Liver (tissue), 9 donors: ENCODE results near the gene ASB8. TPM values are rescaled to one million over a fixed set of nuclear protein-coding genes. Genes with fewer than 3 reads are reported as not detected.

Source experiments
- DNase-seq: peaks from one replicate; pipeline ENCODE4 v3.0.0-alpha.2; 2017; ENCODE audit warnings: low spot score
- H3K27ac ChIP-seq, 2 donors: one replicate each; pipeline ENCODE4 v1.7.0; 2013; ENCODE audit warnings: inconsistent platforms in 2 of 2, low read length in 2 of 2, control low read depth in 1 of 2, low read depth in 1 of 2, mild to moderate bottlenecking in 1 of 2
- H3K27me3 ChIP-seq, 4 donors: one replicate each; pipeline versions ENCODE4 v1.6.1 to v1.7.0; 2013; ENCODE audit warnings: low read length in 3 of 4, inconsistent platforms in 1 of 4, mild to moderate bottlenecking in 1 of 4, moderate library complexity in 1 of 4; ENCODE audit not compliant: control insufficient read depth in 4 of 4, insufficient read depth in 4 of 4
- H3K36me3 ChIP-seq, 4 donors: one replicate each; pipeline versions ENCODE4 v1.6.1 to v1.7.0; 2013; ENCODE audit warnings: low read length in 3 of 4, mild to moderate bottlenecking in 3 of 4, low read depth in 1 of 4, moderate library complexity in 1 of 4; ENCODE audit not compliant: control insufficient read depth in 4 of 4, insufficient read depth in 3 of 4
- H3K4me1 ChIP-seq, 4 donors: one replicate each; pipeline versions ENCODE4 v1.6.1 to v1.7.0; 2013; ENCODE audit warnings: low read length in 3 of 4, mild to moderate bottlenecking in 3 of 4, moderate library complexity in 1 of 4; ENCODE audit not compliant: control insufficient read depth in 4 of 4, insufficient read depth in 4 of 4
- H3K4me3 ChIP-seq, 3 donors: one replicate each; pipeline versions ENCODE4 v1.6.1 to v1.7.0; 2013; ENCODE audit warnings: low read length in 3 of 3, control low read depth in 1 of 3, low read depth in 1 of 3, mild to moderate bottlenecking in 1 of 3
- H3K9ac ChIP-seq, 2 donors: one replicate each; pipeline ENCODE4 v1.7.0; 2013; ENCODE audit warnings: low read length in 2 of 2, mild to moderate bottlenecking in 2 of 2, moderate library complexity in 2 of 2, control low read depth in 1 of 2, low read depth in 1 of 2
- H3K9me3 ChIP-seq, 4 donors: one replicate each; pipeline versions ENCODE4 v1.6.1 to v1.7.0; 2013; ENCODE audit warnings: low read length in 3 of 4; ENCODE audit not compliant: control insufficient read depth in 4 of 4
- EGR1 ChIP-seq, 2 donors: IDR thresholded peaks; 2 replicates each; pipeline ENCODE4 v1.6.1; 2016 to 2018; ENCODE audit warnings: antibody characterized with exemption in 2 of 2, low read depth in 2 of 2
- FOXA1 ChIP-seq: IDR thresholded peaks from 2 replicates; pipeline ENCODE4 v1.6.1; 2016; ENCODE audit warnings: antibody characterized with exemption
- FOXA2 ChIP-seq: IDR thresholded peaks from 2 replicates; pipeline ENCODE4 v1.6.1; 2016; ENCODE audit warnings: antibody characterized with exemption
- GABPA ChIP-seq, 2 donors: IDR thresholded peaks in 1 of 2; conservative IDR thresholded peaks in 1 of 2; 2 replicates each; pipeline ENCODE4 v1.6.1; 2016; ENCODE audit warnings: antibody characterized with exemption in 2 of 2, mild to moderate bottlenecking in 1 of 2, moderate library complexity in 1 of 2
- HNF4A ChIP-seq, 2 donors: conservative IDR thresholded peaks; 2 replicates each; pipeline ENCODE4 v1.6.1; 2016; ENCODE audit warnings: antibody characterized with exemption in 2 of 2, mild to moderate bottlenecking in 2 of 2
- HNF4G ChIP-seq: IDR thresholded peaks from 2 replicates; pipeline ENCODE4 v1.6.1; 2016; ENCODE audit warnings: antibody characterized with exemption
- JUND ChIP-seq, 2 donors: IDR thresholded peaks; 2 replicates each; pipeline ENCODE4 v1.6.1; 2016; ENCODE audit warnings: antibody characterized with exemption in 2 of 2
- NR2F2 ChIP-seq: IDR thresholded peaks from 2 replicates; pipeline ENCODE4 v1.6.1; 2016; ENCODE audit warnings: antibody characterized with exemption
- RAD21 ChIP-seq, 2 donors: IDR thresholded peaks; 2 replicates each; pipeline ENCODE4 v1.6.1; 2016; ENCODE audit warnings: antibody characterized with exemption in 2 of 2, mild to moderate bottlenecking in 2 of 2
- RXRA ChIP-seq, 2 donors: IDR thresholded peaks; 2 replicates each; pipeline ENCODE4 v1.6.1; 2017 to 2018; ENCODE audit warnings: antibody characterized with exemption in 2 of 2, mild to moderate bottlenecking in 1 of 2
- SP1 ChIP-seq: IDR thresholded peaks from 2 replicates; pipeline ENCODE4 v1.6.1; 2018; ENCODE audit warnings: antibody characterized with exemption, mild to moderate bottlenecking
- TAF1 ChIP-seq: conservative IDR thresholded peaks from 2 replicates; pipeline ENCODE4 v1.6.1; 2016; ENCODE audit warnings: antibody characterized with exemption, mild to moderate bottlenecking
- YY1 ChIP-seq: IDR thresholded peaks from 2 replicates; pipeline ENCODE4 v1.6.1; 2016; ENCODE audit warnings: antibody characterized with exemption, mild to moderate bottlenecking
- WGBS: extraction: QIAGEN DNeasy Blood & Tissue Kit; methylation state at CpG from one replicate; pipeline ENCODE4 v1.1.7; 2013; 5-methylcytosine and 5-hydroxymethylcytosine counted together
- polyA plus RNA-seq, 2 donors: library from polyadenylated mRNA; stranded (reverse) in 1 of 2; unstranded in 1 of 2; fragments of 200-250 nt in 1 of 2; fragments of >200 nt in 1 of 2; fragmentation: Nextera tagmentation in 1 of 2; extraction: Ambion mirVana in 1 of 2; gene quantifications; one replicate each; pipeline versions ENCODE4 v1.2.1 to v1.2.3, GENCODE V29; 2013 to 2015
- total RNA-seq, 2 donors: library from RNA; depleted of rRNA; stranded (reverse); fragments of >200 nt; gene quantifications; one replicate each; pipeline ENCODE4 v1.2.3, GENCODE V29; 2014
- TF ChIP-seq, protein P1 (sequence below): fragments of 150-350 bp; IDR thresholded peaks from 2 replicates; pipeline ENCODE4 v1.5.1; 2017; ENCODE audit warnings: improper control_type of control experiment, low read depth, low read length; ENCODE audit not compliant: missing input control
- TF ChIP-seq, protein P2 (sequence below): IDR thresholded peaks from 2 replicates; pipeline ENCODE4 v1.6.1; 2016; ENCODE audit warnings: antibody characterized with exemption
- TF ChIP-seq, protein P3 (sequence below): IDR thresholded peaks from 2 replicates; pipeline ENCODE4 v1.6.1; 2016; ENCODE audit warnings: antibody characterized with exemption
- TF ChIP-seq, protein P4 (sequence below): IDR thresholded peaks from 2 replicates; pipeline ENCODE4 v1.6.1; 2016; ENCODE audit warnings: antibody characterized with exemption
- TF ChIP-seq, protein P5 (sequence below): IDR thresholded peaks from 2 replicates; pipeline ENCODE4 v1.6.1; 2016; ENCODE audit warnings: antibody characterized with exemption, mild to moderate bottlenecking
- donor health status: healthy.
- donor health status: healthy.
- donor health status: healthy.
- donor health status: healthy.
- donor health status: healthy.

Gene ASB8, protein sequence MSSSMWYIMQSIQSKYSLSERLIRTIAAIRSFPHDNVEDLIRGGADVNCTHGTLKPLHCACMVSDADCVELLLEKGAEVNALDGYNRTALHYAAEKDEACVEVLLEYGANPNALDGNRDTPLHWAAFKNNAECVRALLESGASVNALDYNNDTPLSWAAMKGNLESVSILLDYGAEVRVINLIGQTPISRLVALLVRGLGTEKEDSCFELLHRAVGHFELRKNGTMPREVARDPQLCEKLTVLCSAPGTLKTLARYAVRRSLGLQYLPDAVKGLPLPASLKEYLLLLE
- total RNA-seq (10 to 100 TPM; 17.0 to 17.7 TPM), polyA plus RNA-seq (10 to 100 TPM; 18.6 to 23.5 TPM)

DNA sequence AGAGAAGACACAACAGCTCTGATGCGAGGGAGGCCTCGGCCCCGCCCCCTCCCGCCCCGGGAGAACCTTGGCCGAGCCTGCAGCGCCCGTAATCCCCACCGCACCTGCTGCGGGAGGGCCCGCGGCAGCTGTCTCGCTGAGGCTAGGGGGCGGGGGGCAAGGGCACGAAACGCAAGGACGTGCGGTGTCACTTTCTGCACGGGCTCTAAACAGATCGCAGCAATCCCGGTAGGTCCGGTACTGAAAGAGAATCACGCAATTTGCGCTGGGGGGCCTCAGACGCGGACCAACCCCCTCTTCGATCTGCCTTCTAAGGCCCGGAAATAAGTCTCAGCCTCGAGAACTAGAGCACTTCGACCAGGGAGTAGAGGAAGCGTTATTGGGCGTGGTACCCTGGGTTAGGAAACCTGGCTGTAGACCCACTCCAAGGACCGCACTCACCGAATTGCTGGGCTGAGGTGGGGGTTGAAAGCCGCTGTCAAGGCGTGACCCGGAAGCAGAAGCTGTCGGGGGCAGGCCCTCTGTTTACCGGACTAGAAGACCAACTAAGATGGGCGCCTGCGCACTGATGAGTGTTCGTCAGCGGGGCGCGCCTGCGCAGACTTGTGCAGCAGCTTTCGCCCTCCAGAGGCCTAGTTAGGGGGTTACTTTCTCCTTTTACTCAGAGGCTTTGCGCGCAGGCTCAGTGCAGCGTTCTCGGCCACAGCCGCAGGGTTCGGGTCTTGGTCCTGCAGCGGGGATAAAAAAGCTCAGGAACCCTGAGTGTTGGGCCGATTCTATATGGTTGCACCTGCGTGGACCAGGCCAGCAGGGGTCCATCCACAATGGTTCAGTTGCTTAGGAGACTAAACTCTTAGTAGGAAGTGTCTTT lies at the start of gene ASB8:
TSS of gene ASB8 (minus strand) at position 498 of the 871 bp plus-strand sequence. CDS start 4,019 bp downstream, outside the sequence.
- peak within 1 kb of the TSS; percentile 75 to 79 for H3K27ac ChIP-seq
- no peaks in the 10 kb centered on the region for H3K27me3 ChIP-seq
- under 1% methylated on average over 56 of the region's 56 CpGs for WGBS
- peak within 1 kb of the TSS; percentile 76 to 98 (median 97) for H3K4me3 ChIP-seq
- H3K36me3 ChIP-seq, result peaks cover 3 to 9% (median 7%) of the 10 kb centered on the region in 4 donors
- H3K9ac ChIP-seq, result peak within 1 kb of the TSS; percentile 75 to 89
- DNase-seq, result peak; percentile 98
- TF ChIP-seq JUND (IDR thresholded peaks at IDR 0.05) (no peak), RXRA (IDR thresholded peaks at IDR 0.05) (peak; percentile 31 to 33), EGR1 (IDR thresholded peaks at IDR 0.05; ENCODE audit: low read depth in 2 of 2) (no peak), RAD21 (IDR thresholded peaks at IDR 0.05) (peak; percentile 42 to 49), HNF4G (no peak), TAF1 (peak; percentile 97), NR2F2 (peak; percentile 77), SP1 (peak; percentile 38), YY1 (peak; percentile 90), FOXA2 (peak; percentile 45), FOXA1 (peak; percentile 75), HNF4A (conservative IDR thresholded peaks at IDR 0.05) (peak; percentile 5 to 19), GABPA (IDR thresholded peaks at IDR 0.05 in 1 of 2, conservative IDR thresholded peaks at IDR 0.05 in 1 of 2) (peak; percentile 85 to 96)
- TF ChIP-seq, protein P1, sequence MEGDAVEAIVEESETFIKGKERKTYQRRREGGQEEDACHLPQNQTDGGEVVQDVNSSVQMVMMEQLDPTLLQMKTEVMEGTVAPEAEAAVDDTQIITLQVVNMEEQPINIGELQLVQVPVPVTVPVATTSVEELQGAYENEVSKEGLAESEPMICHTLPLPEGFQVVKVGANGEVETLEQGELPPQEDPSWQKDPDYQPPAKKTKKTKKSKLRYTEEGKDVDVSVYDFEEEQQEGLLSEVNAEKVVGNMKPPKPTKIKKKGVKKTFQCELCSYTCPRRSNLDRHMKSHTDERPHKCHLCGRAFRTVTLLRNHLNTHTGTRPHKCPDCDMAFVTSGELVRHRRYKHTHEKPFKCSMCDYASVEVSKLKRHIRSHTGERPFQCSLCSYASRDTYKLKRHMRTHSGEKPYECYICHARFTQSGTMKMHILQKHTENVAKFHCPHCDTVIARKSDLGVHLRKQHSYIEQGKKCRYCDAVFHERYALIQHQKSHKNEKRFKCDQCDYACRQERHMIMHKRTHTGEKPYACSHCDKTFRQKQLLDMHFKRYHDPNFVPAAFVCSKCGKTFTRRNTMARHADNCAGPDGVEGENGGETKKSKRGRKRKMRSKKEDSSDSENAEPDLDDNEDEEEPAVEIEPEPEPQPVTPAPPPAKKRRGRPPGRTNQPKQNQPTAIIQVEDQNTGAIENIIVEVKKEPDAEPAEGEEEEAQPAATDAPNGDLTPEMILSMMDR, result peak; percentile 43
- TF ChIP-seq, protein P2, sequence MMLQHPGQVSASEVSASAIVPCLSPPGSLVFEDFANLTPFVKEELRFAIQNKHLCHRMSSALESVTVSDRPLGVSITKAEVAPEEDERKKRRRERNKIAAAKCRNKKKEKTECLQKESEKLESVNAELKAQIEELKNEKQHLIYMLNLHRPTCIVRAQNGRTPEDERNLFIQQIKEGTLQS, result no peak
- TF ChIP-seq, protein P3, sequence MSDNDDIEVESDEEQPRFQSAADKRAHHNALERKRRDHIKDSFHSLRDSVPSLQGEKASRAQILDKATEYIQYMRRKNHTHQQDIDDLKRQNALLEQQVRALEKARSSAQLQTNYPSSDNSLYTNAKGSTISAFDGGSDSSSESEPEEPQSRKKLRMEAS, result peak; percentile 46
- TF ChIP-seq, protein P4, sequence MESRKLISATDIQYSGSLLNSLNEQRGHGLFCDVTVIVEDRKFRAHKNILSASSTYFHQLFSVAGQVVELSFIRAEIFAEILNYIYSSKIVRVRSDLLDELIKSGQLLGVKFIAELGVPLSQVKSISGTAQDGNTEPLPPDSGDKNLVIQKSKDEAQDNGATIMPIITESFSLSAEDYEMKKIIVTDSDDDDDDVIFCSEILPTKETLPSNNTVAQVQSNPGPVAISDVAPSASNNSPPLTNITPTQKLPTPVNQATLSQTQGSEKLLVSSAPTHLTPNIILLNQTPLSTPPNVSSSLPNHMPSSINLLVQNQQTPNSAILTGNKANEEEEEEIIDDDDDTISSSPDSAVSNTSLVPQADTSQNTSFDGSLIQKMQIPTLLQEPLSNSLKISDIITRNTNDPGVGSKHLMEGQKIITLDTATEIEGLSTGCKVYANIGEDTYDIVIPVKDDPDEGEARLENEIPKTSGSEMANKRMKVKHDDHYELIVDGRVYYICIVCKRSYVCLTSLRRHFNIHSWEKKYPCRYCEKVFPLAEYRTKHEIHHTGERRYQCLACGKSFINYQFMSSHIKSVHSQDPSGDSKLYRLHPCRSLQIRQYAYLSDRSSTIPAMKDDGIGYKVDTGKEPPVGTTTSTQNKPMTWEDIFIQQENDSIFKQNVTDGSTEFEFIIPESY, result peak; percentile 75
- TF ChIP-seq, protein P5, sequence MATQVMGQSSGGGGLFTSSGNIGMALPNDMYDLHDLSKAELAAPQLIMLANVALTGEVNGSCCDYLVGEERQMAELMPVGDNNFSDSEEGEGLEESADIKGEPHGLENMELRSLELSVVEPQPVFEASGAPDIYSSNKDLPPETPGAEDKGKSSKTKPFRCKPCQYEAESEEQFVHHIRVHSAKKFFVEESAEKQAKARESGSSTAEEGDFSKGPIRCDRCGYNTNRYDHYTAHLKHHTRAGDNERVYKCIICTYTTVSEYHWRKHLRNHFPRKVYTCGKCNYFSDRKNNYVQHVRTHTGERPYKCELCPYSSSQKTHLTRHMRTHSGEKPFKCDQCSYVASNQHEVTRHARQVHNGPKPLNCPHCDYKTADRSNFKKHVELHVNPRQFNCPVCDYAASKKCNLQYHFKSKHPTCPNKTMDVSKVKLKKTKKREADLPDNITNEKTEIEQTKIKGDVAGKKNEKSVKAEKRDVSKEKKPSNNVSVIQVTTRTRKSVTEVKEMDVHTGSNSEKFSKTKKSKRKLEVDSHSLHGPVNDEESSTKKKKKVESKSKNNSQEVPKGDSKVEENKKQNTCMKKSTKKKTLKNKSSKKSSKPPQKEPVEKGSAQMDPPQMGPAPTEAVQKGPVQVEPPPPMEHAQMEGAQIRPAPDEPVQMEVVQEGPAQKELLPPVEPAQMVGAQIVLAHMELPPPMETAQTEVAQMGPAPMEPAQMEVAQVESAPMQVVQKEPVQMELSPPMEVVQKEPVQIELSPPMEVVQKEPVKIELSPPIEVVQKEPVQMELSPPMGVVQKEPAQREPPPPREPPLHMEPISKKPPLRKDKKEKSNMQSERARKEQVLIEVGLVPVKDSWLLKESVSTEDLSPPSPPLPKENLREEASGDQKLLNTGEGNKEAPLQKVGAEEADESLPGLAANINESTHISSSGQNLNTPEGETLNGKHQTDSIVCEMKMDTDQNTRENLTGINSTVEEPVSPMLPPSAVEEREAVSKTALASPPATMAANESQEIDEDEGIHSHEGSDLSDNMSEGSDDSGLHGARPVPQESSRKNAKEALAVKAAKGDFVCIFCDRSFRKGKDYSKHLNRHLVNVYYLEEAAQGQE, result peak; percentile 76
- no peaks in the 10 kb centered on the region for H3K9me3 ChIP-seq
- H3K4me1 ChIP-seq, result peaks cover 0 to 9% (median 7%) of the 10 kb centered on the region in 4 donors
